AG10803 (cell line): ENCODE data around the gene MYO1E.

Experiments
- DNase-seq: peaks from one replicate; pipeline ENCODE4 v3.0.0; 2010; ENCODE audit warnings: low read depth
- H3K4me3 ChIP-seq: 2 replicates; pipeline ENCODE4 v1.5.1; 2011; ENCODE audit warnings: mild to moderate bottlenecking, low read length, control low read depth
- CTCF ChIP-seq: conservative IDR thresholded peaks from 2 replicates; pipeline ENCODE4 v1.5.1; 2011; ENCODE audit warnings: mild to moderate bottlenecking, low read length, control low read depth, inconsistent platforms

The MYO1E gene

GRCh38 chr15:59222906-59223550 lies 149.6 kb downstream of the MYO1E start:
- DNase-seq = no peak
- no peak for TF ChIP-seq CTCF
- H3K4me3 ChIP-seq = no peak overlapping the region

GRCh38 chr15:59221511-59222505 lies 150.9 kb downstream of the MYO1E start:
- no peak overlapping the region for H3K4me3 ChIP-seq
- no peak for TF ChIP-seq CTCF
- peak; percentile 87 for DNase-seq

- no peak overlapping the region for H3K4me3 ChIP-seq
- TF ChIP-seq CTCF = no peak
- DNase-seq = no peak
Observed at GRCh38 chr15:59218710-59219109, 154.0 kb downstream of the MYO1E start.

GRCh38 chr15:59217876-59218498 lies 154.7 kb downstream of the MYO1E start:
- no peak overlapping the region for H3K4me3 ChIP-seq
- TF ChIP-seq CTCF = no peak
- DNase-seq = no peak

- TF ChIP-seq CTCF = no peak
- H3K4me3 ChIP-seq = no peak overlapping the region
- DNase-seq = no peak
Observed at GRCh38 chr15:59216911-59217310, 155.8 kb downstream of the MYO1E start.

- H3K4me3 ChIP-seq = no peak overlapping the region
- no peak for DNase-seq
- TF ChIP-seq CTCF = no peak
Observed at GRCh38 chr15:59210186-59210585, 162.5 kb downstream of the MYO1E start.
